Kidney (tissue), 14 donors: Measurements from ENCODE around the gene ACADS. TPM values are rescaled to one million over a fixed set of nuclear protein-coding genes. Genes with fewer than 3 reads are reported as not detected.

Experiments used
- DNase-seq, 5 donors: peaks; one replicate each; pipeline ENCODE4 v3.0.0-alpha.2; 2013 to 2020
- FAIRE-seq: peaks from 2 replicates; lab custom pipeline; 2012; peaks lifted over from hg19 to GRCh38; lab: Jason Lieb, UNC
- H3K27ac ChIP-seq, 2 donors: one replicate each; pipeline ENCODE4 v1.7.0; 2013; ENCODE audit warnings: low read depth in 2 of 2, low read length in 2 of 2, inconsistent platforms in 1 of 2
- H3K27me3 ChIP-seq: one replicate; pipeline ENCODE4 v1.7.1; 2013; ENCODE audit warnings: low read length, inconsistent platforms; ENCODE audit not compliant: control insufficient read depth, insufficient read depth
- H3K36me3 ChIP-seq, 3 donors: one replicate each; pipeline versions ENCODE4 v1.7.0 to v1.7.1; 2013; ENCODE audit warnings: low read length in 3 of 3, control low read depth in 1 of 3, inconsistent platforms in 1 of 3; ENCODE audit not compliant: insufficient read depth in 3 of 3, control insufficient read depth in 2 of 3
- H3K4me1 ChIP-seq, 3 donors: one replicate each; pipeline versions ENCODE4 v1.7.0 to v1.7.1; 2013; ENCODE audit warnings: low read length in 3 of 3, inconsistent platforms in 1 of 3, low read depth in 1 of 3; ENCODE audit not compliant: control insufficient read depth in 2 of 3, insufficient read depth in 2 of 3
- H3K4me3 ChIP-seq, 3 donors: one replicate each; pipeline versions ENCODE4 v1.7.0 to v1.8.1; 2013; ENCODE audit warnings: low read length in 3 of 3, control low read depth in 1 of 3, inconsistent platforms in 1 of 3
- H3K9ac ChIP-seq, 3 donors: one replicate each; pipeline versions ENCODE4 v1.7.0 to v1.7.1; 2013; ENCODE audit warnings: low read length in 3 of 3, control low read depth in 1 of 3, inconsistent platforms in 1 of 3
- H3K9me3 ChIP-seq, 3 donors: one replicate each; pipeline versions ENCODE4 v1.7.0 to v1.7.1; 2013; ENCODE audit warnings: low read length in 3 of 3, control low read depth in 1 of 3, inconsistent platforms in 1 of 3; ENCODE audit not compliant: control insufficient read depth in 2 of 3, insufficient read depth in 1 of 3
- CTCF ChIP-seq: IDR thresholded peaks from 3 replicates; pipeline ENCODE4 v1.5.1; 2012; ENCODE audit warnings: mild to moderate bottlenecking, moderate library complexity, borderline replicate concordance; ENCODE audit not compliant: insufficient read depth; ENCODE audit errors: extremely low read depth
- intact Hi-C: fragments of 100-400 bp; cut with DNase I; formaldehyde crosslinking; loops from one replicate; pipeline ENCODE4 v1.11.1; 2022
- polyA plus RNA-seq: library from polyadenylated mRNA; stranded (reverse); fragments of 350-450 nt; fragmentation: Illumina TruSeq; extraction: RNeasy Lipid Tissue Mini Kit (QIAGEN cat#74804); gene quantifications from one replicate; pipeline ENCODE4 v1.2.3, GENCODE V29; 2014; ENCODE audit warnings: low read depth, low replicate concordance; ENCODE audit not compliant: insufficient read depth
- total RNA-seq: library from RNA; stranded (reverse); fragmentation: NEBNext Ultra II Directional; extraction: Animal tissue kit (Norgen Biotek cat#: 25700); gene quantifications from one replicate; pipeline ENCODE4 v1.2.1, GENCODE V29; 2021
- donor health status: control.
- donor health status: control.
- donor health status: control.
- donor health status: control.
- donor health status: control.
- donor health status: DM: yes; HTN: yes; CAD: no.
- donor health status: Normal renal cell carcinoma (clear cell type).

ACADS gene
- total and polyA plus RNA-seq, 2 donors from 2014 or later: 24.4 to 133 TPM

GRCh38 chr12:120721866-120722265 lies 3.8 kb upstream of the ACADS start:
- Histone ChIP-seq H3K9ac (no peak overlapping the region), H3K27ac (no peak overlapping the region), H3K27me3 (no peaks in the 10 kb centered on the region), H3K36me3 (peaks cover 10 to 56% (median 46%) of the 10 kb centered on the region in 3 donors), H3K4me3 (no peak overlapping the region), H3K9me3 (no peaks in the 10 kb centered on the region), H3K4me1 (peaks cover 3 to 25% (median 16%) of the 10 kb centered on the region in 3 donors)
- DNase-seq: no peak
- no peak for FAIRE-seq
- intact Hi-C loops: no loop called here
- no peak for TF ChIP-seq CTCF

- no peak overlapping the region for H3K27ac ChIP-seq
- H3K9me3 ChIP-seq: no peaks in the 10 kb centered on the region
- intact Hi-C loops: no loop called here
- TF ChIP-seq CTCF: no peak
- H3K36me3 ChIP-seq: peaks cover 8 to 53% (median 44%) of the 10 kb centered on the region in 3 donors
- no peaks in the 10 kb centered on the region for H3K27me3 ChIP-seq
- no peak for FAIRE-seq
- H3K4me1 ChIP-seq: peaks cover 3 to 26% (median 16%) of the 10 kb centered on the region in 3 donors
- H3K9ac ChIP-seq: no peak overlapping the region
- no peak for DNase-seq
- no peak overlapping the region for H3K4me3 ChIP-seq
These were observed 2.8 kb upstream of the ACADS start for GRCh38 chr12:120722784-120723183.

DNA sequence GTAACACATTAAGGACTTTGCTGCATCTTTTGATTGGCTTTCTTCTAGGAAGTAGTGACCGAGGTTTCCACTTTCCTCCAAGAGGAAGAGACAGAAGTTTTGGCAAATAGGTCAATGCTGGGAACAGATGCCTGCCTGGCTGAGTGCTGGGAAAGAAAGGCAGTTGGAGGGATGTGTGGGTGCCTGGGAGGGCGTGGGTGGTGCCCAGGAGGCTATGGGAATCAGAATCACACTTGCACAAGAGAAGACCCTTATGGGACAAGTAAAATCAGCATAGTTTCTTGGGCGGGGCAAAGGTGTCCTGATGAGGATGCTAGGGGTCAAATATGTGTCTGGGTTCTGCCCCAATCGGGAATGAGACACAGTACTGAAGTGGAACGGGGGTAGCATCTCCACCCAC lies 906 bp upstream of the ACADS start:
- Histone ChIP-seq H3K36me3 (peaks cover 6 to 35% (median 31%) of the 10 kb centered on the region in 3 donors), H3K27ac (no peak overlapping the region), H3K4me3 (peak overlapping the region in 1 of 3 donors; percentile 82), H3K9ac (peak overlapping the region in 1 of 3 donors; percentile 87), H3K27me3 (no peaks in the 10 kb centered on the region), H3K9me3 (no peaks in the 10 kb centered on the region), H3K4me1 (peaks cover 0 to 16% (median 10%) of the 10 kb centered on the region in 3 donors)
- no peak for TF ChIP-seq CTCF
- FAIRE-seq (no peak), DNase-seq (peak in 1 of 5 donors; percentile 49)
- intact Hi-C loops: no loop called here

- Histone ChIP-seq H3K27ac (peak overlapping the region; percentile 20 to 23), H3K36me3 (peaks cover 6 to 30% (median 26%) of the 10 kb centered on the region in 3 donors), H3K27me3 (no peaks in the 10 kb centered on the region), H3K9me3 (no peaks in the 10 kb centered on the region), H3K9ac (peak overlapping the region in 2 of 3 donors; percentile 35 to 87), H3K4me1 (peaks cover 0 to 12% (median 10%) of the 10 kb centered on the region in 3 donors), H3K4me3 (peak overlapping the region; percentile 48 to 82 (median 53))
- DNase-seq: no peak
- no peak for TF ChIP-seq CTCF
- intact Hi-C loops: no loop called here
- FAIRE-seq: no peak
These were observed 421 bp upstream of the ACADS start for GRCh38 chr12:120725151-120725658.
